ENCODE data around the gene PRPF19. TPM values are rescaled to one million over a fixed set of nuclear protein-coding genes. Genes with fewer than 3 reads are reported as not detected.
A peak's percentile ranks its signal among the peaks of the same experiment; 100 is the strongest.

The PRPF19 gene
- total and polyA plus RNA-seq, 7 donors, result 37.1 to 92.3 (median 41.2) TPM

GRCh38 chr11:60914633-60915247 lies 8.4 kb upstream of the PRPF19 start:
- H3K36me3 ChIP-seq, result peaks cover 0 to 2% (median 0%) of the 10 kb centered on the region in 4 donors
- DNase-seq, result peak; percentile 71
- peak overlapping the region; percentile 82 to 84 (median 83) for H3K4me3 ChIP-seq
- 1% methylated on average over 31 of the region's 31 CpGs for WGBS, 2 donors
- H3K27ac ChIP-seq, result peak overlapping the region; percentile 91 to 98 (median 95)
- TF ChIP-seq POLR2A (IDR thresholded peaks at IDR 0.05) (no peak), CTCF (IDR thresholded peaks at IDR 0.05) (no peak), EP300 (IDR thresholded peaks at IDR 0.05) (no peak), POLR2AphosphoS5 (IDR thresholded peaks at IDR 0.05) (peak in 1 of 4 donors; percentile 6)
- intact Hi-C loops (cut with DNase I), result loop anchor here (2.0 to 10.0 kb wide), 3 partner anchors 36 to 1360 kb away; no protein-coding TSS in a partner anchor
- H3K27me3 ChIP-seq, result no peaks in the 10 kb centered on the region
- H3K9me3 ChIP-seq, result no peaks in the 10 kb centered on the region
- peaks cover 0 to 45% (median 34%) of the 10 kb centered on the region in 4 donors for H3K4me1 ChIP-seq

- H3K9me3 ChIP-seq, result no peaks in the 10 kb centered on the region
- peak within 1 kb of the TSS; percentile 82 to 84 (median 83) for H3K4me3 ChIP-seq
- TF ChIP-seq EP300 (IDR thresholded peaks at IDR 0.05) (no peak), CTCF (IDR thresholded peaks at IDR 0.05) (peak in 1 of 4 experiments; percentile 10), POLR2AphosphoS5 (IDR thresholded peaks at IDR 0.05) (peak in 3 of 4 donors; percentile 71 to 83 (median 75)), POLR2A (IDR thresholded peaks at IDR 0.05) (peak in 1 of 2 donors; percentile 21)
- peaks cover 0 to 38% (median 28%) of the 10 kb centered on the region in 4 donors for H3K4me1 ChIP-seq
- 0 to 1% methylated on average over 70 of the region's 70 CpGs for WGBS, 2 donors
- peak; percentile 94 for DNase-seq
- H3K27ac ChIP-seq, result peak within 1 kb of the TSS; percentile 91 to 98 (median 95)
- H3K27me3 ChIP-seq, result no peaks in the 10 kb centered on the region
- no peaks in the 10 kb centered on the region for H3K36me3 ChIP-seq
- intact Hi-C loops (cut with DNase I), result loop anchor here (2.0 to 10.0 kb wide), 4 partner anchors 37 to 1359 kb away; partner anchors contain the start of gene VPS37C
Observed at GRCh38 chr11:60913793-60914632, 7.6 kb upstream of the PRPF19 start, which contains the start of gene TMEM109. Gene TMEM109 (plus strand): TSS chr11:60914158. CDS start chr11:60919694, 5,536 bp downstream.

- WGBS, 2 donors, result 89 to 91% methylated on average over 22 of the region's 22 CpGs
- H3K27me3 ChIP-seq, result no peaks in the 10 kb centered on the region
Observed at GRCh38 chr11:60912851-60913528, 6.6 kb upstream of the PRPF19 start.

GRCh38 chr11:60912223-60912850 lies 6.0 kb upstream of the PRPF19 start:
- 70 to 81% methylated on average over 12 of the region's 12 CpGs for WGBS, 2 donors
- DNase-seq, result no peak
- Histone ChIP-seq H3K36me3 (no peaks in the 10 kb centered on the region), H3K4me1 (peaks cover 0 to 36% (median 23%) of the 10 kb centered on the region in 4 donors), H3K4me3 (no peak overlapping the region), H3K9me3 (no peaks in the 10 kb centered on the region), H3K27ac (peak overlapping the region in 1 of 4 donors; percentile 93), H3K27me3 (no peaks in the 10 kb centered on the region)
- intact Hi-C loops (cut with DNase I), result loop anchor here (2.0 to 10.0 kb wide), 3 partner anchors 248 to 1358 kb away; partner anchors contain the start of gene VPS37C
- no peak for TF ChIP-seq EP300 (IDR thresholded peaks at IDR 0.05)
- no peak for TF ChIP-seq CTCF (IDR thresholded peaks at IDR 0.05)
- TF ChIP-seq POLR2A (IDR thresholded peaks at IDR 0.05), result no peak
- no peak for TF ChIP-seq POLR2AphosphoS5 (IDR thresholded peaks at IDR 0.05)

More at GRCh38 chr11:60912851-60913528, 6.6 kb upstream of the PRPF19 start:
- H3K9me3 ChIP-seq, result no peaks in the 10 kb centered on the region
- peak overlapping the region; percentile 91 to 98 (median 95) for H3K27ac ChIP-seq
- intact Hi-C loops (cut with DNase I), result loop anchor here (2.0 to 10.0 kb wide), 3 partner anchors 248 to 1358 kb away; partner anchors contain the start of gene VPS37C
- peak overlapping the region in 2 of 4 donors; percentile 82 to 83 for H3K4me3 ChIP-seq
- TF ChIP-seq EP300 (IDR thresholded peaks at IDR 0.05) (no peak), POLR2AphosphoS5 (IDR thresholded peaks at IDR 0.05) (no peak)
- peaks cover 0 to 35% (median 23%) of the 10 kb centered on the region in 4 donors for H3K4me1 ChIP-seq
- H3K36me3 ChIP-seq, result no peaks in the 10 kb centered on the region
- DNase-seq, result peak; percentile 63
